NCI-H1436 treated with DMSO at 0.1 percent for 48 hours (cell line): ENCODE data around the gene AUTS2.
"Not testable (repeated sequence)": the region's sequence is repeated elsewhere in the genome, so short reads cannot be mapped to it uniquely, and the experiment has no call there.

Source experiments
- DNase-seq: peaks from one replicate; lab custom pipeline; 2025; lab: John Stamatoyannopoulos, UW

The AUTS2 gene

GRCh38 chr7:70242826-70243225 lies 644.6 kb downstream of the AUTS2 start:
- no peak for DNase-seq

- DNase-seq, result no peak
These were observed 645.2 kb downstream of the AUTS2 start for GRCh38 chr7:70243443-70243842.

GRCh38 chr7:70257921-70258320 lies 659.6 kb downstream of the AUTS2 start:
- DNase-seq, result no peak

GRCh38 chr7:70259502-70259901 lies 661.2 kb downstream of the AUTS2 start:
- no peak for DNase-seq

- no peak for DNase-seq
These were observed 665.4 kb downstream of the AUTS2 start for GRCh38 chr7:70263471-70264255.

GRCh38 chr7:70266186-70266585 lies 667.9 kb downstream of the AUTS2 start:
- DNase-seq, result no peak

GRCh38 chr7:70267381-70268120 lies 669.3 kb downstream of the AUTS2 start:
- no peak for DNase-seq

GRCh38 chr7:70268179-70268578 lies 669.9 kb downstream of the AUTS2 start:
- no peak for DNase-seq

GRCh38 chr7:70270149-70270548 lies 671.9 kb downstream of the AUTS2 start:
- DNase-seq, result no peak

- no peak for DNase-seq
These were observed 673.4 kb downstream of the AUTS2 start for GRCh38 chr7:70271617-70272081.

GRCh38 chr7:70275570-70275969 lies 677.3 kb downstream of the AUTS2 start:
- DNase-seq, result not testable (repeated sequence)

GRCh38 chr7:70285187-70285586 lies 686.9 kb downstream of the AUTS2 start:
- no peak for DNase-seq

GRCh38 chr7:70285854-70286253 lies 687.6 kb downstream of the AUTS2 start:
- no peak for DNase-seq

- DNase-seq, result no peak
These were observed 690.6 kb downstream of the AUTS2 start for GRCh38 chr7:70288781-70289456.

- DNase-seq, result no peak
These were observed 694.4 kb downstream of the AUTS2 start for GRCh38 chr7:70292716-70293115.

- DNase-seq, result no peak
These were observed 696.1 kb downstream of the AUTS2 start for GRCh38 chr7:70294211-70294911.

GRCh38 chr7:70298780-70299471 lies 700.7 kb downstream of the AUTS2 start:
- DNase-seq, result no peak

- no peak for DNase-seq
These were observed 701.2 kb downstream of the AUTS2 start for GRCh38 chr7:70299472-70299807.

GRCh38 chr7:70301673-70302185 lies 703.5 kb downstream of the AUTS2 start:
- no peak for DNase-seq

- no peak for DNase-seq
These were observed 705.0 kb downstream of the AUTS2 start for GRCh38 chr7:70303309-70303708.

- DNase-seq, result no peak
These were observed 705.5 kb downstream of the AUTS2 start for GRCh38 chr7:70303780-70304179.
